B cell (primary cell): ENCODE data around the gene ACTL8.

ENCODE experiments used
- EZH2 ChIP-seq: IDR thresholded peaks from 2 replicates; pipeline ENCODE4 v1.6.1; 2012; ENCODE audit warnings: borderline replicate concordance, low read depth, mild to moderate bottlenecking, moderate library complexity, low read length; ENCODE audit not compliant: insufficient read depth, poor library complexity, severe bottlenecking
- TF ChIP-seq, protein P1 (sequence below): fragments of 200-600 bp; IDR thresholded peaks from one replicate; pipeline ENCODE4 v1.8.0; 2022; ENCODE audit warnings: antibody characterized with exemption, mild to moderate bottlenecking

DNA sequence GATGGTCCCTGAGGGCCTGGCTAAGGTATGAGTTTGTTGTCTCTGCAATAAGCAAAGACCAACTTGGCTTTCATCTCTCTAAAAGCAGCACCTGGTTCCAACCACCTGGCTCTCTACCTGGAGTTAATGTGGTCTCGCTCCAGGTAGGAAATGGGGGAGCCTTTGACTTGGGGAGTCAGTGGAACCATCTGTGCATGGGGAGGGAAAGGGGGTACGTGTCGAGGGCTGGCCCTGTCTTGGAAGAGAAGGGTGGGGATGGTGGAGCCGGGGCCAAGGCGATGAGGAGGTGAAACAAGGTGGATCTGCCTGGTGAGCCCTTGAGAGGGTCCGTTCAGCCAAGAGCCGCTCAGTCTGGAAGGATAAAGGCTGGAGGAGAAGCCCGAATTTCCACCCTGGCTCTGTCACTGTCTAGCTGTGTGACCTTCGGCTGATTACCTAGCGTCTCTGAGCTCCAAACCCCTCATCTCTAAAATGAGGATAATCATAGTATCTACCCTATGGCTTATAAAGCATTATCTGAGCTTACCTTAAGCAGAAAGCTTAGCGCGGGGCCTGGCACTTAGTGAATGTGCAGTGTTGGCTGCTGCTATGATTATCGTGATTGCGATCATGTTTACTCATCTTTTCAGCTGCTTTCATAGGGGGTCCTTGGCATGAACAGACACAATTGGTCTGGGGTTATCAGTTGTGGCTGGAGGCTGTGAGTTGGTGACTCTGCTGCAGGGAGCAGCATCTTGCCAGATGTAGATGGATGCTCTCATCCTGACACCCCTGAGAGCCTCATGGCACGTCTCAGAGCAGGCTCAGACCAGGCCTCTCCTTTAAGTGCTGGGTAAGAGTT, 78.7 kb downstream of the ACTL8 start:
- no peak for TF ChIP-seq EZH2
- TF ChIP-seq, protein P1, sequence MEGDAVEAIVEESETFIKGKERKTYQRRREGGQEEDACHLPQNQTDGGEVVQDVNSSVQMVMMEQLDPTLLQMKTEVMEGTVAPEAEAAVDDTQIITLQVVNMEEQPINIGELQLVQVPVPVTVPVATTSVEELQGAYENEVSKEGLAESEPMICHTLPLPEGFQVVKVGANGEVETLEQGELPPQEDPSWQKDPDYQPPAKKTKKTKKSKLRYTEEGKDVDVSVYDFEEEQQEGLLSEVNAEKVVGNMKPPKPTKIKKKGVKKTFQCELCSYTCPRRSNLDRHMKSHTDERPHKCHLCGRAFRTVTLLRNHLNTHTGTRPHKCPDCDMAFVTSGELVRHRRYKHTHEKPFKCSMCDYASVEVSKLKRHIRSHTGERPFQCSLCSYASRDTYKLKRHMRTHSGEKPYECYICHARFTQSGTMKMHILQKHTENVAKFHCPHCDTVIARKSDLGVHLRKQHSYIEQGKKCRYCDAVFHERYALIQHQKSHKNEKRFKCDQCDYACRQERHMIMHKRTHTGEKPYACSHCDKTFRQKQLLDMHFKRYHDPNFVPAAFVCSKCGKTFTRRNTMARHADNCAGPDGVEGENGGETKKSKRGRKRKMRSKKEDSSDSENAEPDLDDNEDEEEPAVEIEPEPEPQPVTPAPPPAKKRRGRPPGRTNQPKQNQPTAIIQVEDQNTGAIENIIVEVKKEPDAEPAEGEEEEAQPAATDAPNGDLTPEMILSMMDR: no peak
